HEK293 (cell line): ENCODE results near the gene FMN1.

Source experiments
- CTCF ChIP-seq: fragments of 450-650 bp; formaldehyde crosslinking; IDR thresholded peaks from 2 replicates; pipeline ENCODE4 v1.5.1; 2016; ENCODE audit warnings: missing biosample characterization, missing genetic modification characterization
- ZBTB21 ChIP-seq: fragments of 450-650 bp; formaldehyde crosslinking; IDR thresholded peaks from 2 replicates; pipeline ENCODE4 v1.5.1; 2017; ENCODE audit warnings: missing biosample characterization, missing genetic modification characterization
- ZFP41 ChIP-seq: fragments of 450-650 bp; formaldehyde crosslinking; IDR thresholded peaks from 2 replicates; pipeline ENCODE4 v1.5.1; 2016; ENCODE audit warnings: missing biosample characterization, missing genetic modification characterization, borderline replicate concordance
- ZNF148 ChIP-seq: fragments of 450-650 bp; formaldehyde crosslinking; IDR thresholded peaks from 2 replicates; pipeline ENCODE4 v1.5.0; 2017; ENCODE audit warnings: missing biosample characterization, missing genetic modification characterization, borderline replicate concordance
- ZNF175 ChIP-seq: fragments of 450-650 bp; formaldehyde crosslinking; IDR thresholded peaks from 2 replicates; pipeline ENCODE4 v1.5.1; 2016; ENCODE audit warnings: missing biosample characterization, missing genetic modification characterization
- ZNF18 ChIP-seq: fragments of 450-650 bp; formaldehyde crosslinking; IDR thresholded peaks from 2 replicates; pipeline ENCODE4 v1.5.1; 2016; ENCODE audit warnings: missing biosample characterization, missing genetic modification characterization
- ZNF521 ChIP-seq: fragments of 450-650 bp; formaldehyde crosslinking; IDR thresholded peaks from 2 replicates; pipeline ENCODE4 v1.5.1; 2017; ENCODE audit warnings: missing biosample characterization, mild to moderate bottlenecking, missing genetic modification characterization
- ZNF555 ChIP-seq: fragments of 450-650 bp; formaldehyde crosslinking; conservative IDR thresholded peaks from 2 replicates; pipeline ENCODE4 v1.5.1; 2017; ENCODE audit warnings: missing biosample characterization, mild to moderate bottlenecking, missing genetic modification characterization, inconsistent platforms
- ZNF558 ChIP-seq: fragments of 450-650 bp; formaldehyde crosslinking; IDR thresholded peaks from 2 replicates; pipeline ENCODE4 v1.5.1; 2016; ENCODE audit warnings: missing biosample characterization, missing genetic modification characterization
- ZNF621 ChIP-seq: fragments of 450-650 bp; formaldehyde crosslinking; IDR thresholded peaks from 2 replicates; pipeline ENCODE4 v1.5.1; 2017; ENCODE audit warnings: missing biosample characterization, missing genetic modification characterization
- TF ChIP-seq, protein P1 (sequence below): fragments of 450-650 bp; formaldehyde crosslinking; IDR thresholded peaks from 2 replicates; pipeline ENCODE4 v1.5.1; 2016; ENCODE audit warnings: missing biosample characterization, missing genetic modification characterization
- TF ChIP-seq, protein P2 (sequence below): sonication (generic); formaldehyde crosslinking; IDR thresholded peaks from 2 replicates; pipeline ENCODE4 v1.8.1; 2022; ENCODE audit warnings: mild to moderate bottlenecking, moderate library complexity, missing genetic modification reagents

GRCh38 chr15:33099213-33099612 is 95.3 kb downstream of the FMN1 start:
- no peak for TF ChIP-seq ZFP41 (tag by site-specific recombination)
- TF ChIP-seq CTCF (tag by site-specific recombination) = no peak
- TF ChIP-seq ZNF148 (tag by site-specific recombination) = no peak
- TF ChIP-seq ZNF175 (tag by site-specific recombination) = no peak
- TF ChIP-seq ZNF555 (tag by site-specific recombination) = no peak
- TF ChIP-seq, protein P1, sequence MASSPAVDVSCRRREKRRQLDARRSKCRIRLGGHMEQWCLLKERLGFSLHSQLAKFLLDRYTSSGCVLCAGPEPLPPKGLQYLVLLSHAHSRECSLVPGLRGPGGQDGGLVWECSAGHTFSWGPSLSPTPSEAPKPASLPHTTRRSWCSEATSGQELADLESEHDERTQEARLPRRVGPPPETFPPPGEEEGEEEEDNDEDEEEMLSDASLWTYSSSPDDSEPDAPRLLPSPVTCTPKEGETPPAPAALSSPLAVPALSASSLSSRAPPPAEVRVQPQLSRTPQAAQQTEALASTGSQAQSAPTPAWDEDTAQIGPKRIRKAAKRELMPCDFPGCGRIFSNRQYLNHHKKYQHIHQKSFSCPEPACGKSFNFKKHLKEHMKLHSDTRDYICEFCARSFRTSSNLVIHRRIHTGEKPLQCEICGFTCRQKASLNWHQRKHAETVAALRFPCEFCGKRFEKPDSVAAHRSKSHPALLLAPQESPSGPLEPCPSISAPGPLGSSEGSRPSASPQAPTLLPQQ (tag by site-specific recombination) = no peak
- no peak for TF ChIP-seq ZNF621
- no peak for TF ChIP-seq ZNF18 (tag by site-specific recombination)
- no peak for TF ChIP-seq ZNF558 (tag by site-specific recombination)
- no peak for TF ChIP-seq ZNF521 (tag by site-specific recombination)
- TF ChIP-seq, protein P2, sequence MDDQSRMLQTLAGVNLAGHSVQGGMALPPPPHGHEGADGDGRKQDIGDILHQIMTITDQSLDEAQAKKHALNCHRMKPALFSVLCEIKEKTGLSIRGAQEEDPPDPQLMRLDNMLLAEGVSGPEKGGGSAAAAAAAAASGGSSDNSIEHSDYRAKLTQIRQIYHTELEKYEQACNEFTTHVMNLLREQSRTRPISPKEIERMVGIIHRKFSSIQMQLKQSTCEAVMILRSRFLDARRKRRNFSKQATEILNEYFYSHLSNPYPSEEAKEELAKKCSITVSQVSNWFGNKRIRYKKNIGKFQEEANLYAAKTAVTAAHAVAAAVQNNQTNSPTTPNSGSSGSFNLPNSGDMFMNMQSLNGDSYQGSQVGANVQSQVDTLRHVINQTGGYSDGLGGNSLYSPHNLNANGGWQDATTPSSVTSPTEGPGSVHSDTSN (CRISPR knock-in tag) = no peak
- no peak for TF ChIP-seq ZBTB21
